Caco-2 (cell line): ENCODE data around the gene CPM. TPM values are rescaled to one million over a fixed set of nuclear protein-coding genes. Genes with fewer than 3 reads are reported as not detected.

Source experiments
- BruUV-seq: library from RNA; stranded (reverse); fragments of 400-500 nt; replicated peaks from 2 replicates; lab custom pipeline; 2021; lab: Mats Ljungman, UMichigan
- CTCF ChIA-PET: fragments of 300-600 bp; sonication (Branson Sonifier 250); formaldehyde crosslinking; loops from one replicate; lab custom pipeline; 2022; ENCODE audit warnings: antibody characterized with exemption; lab: Charles Lee
- POLR2A ChIA-PET: fragments of 300-600 bp; sonication (Branson Sonifier 250); formaldehyde crosslinking; loops from one replicate; lab custom pipeline; 2022; ENCODE audit warnings: antibody characterized with exemption; lab: Charles Lee
- DNase-seq, 2 experiments: peaks; one replicate each; pipeline versions ENCODE4 v3.0.0 to v3.0.0-alpha.2; 2020 to 2022
- H3K27me3 ChIP-seq: replicated peaks from 2 replicates; pipeline ENCODE4 v1.6.0; 2011; ENCODE audit warnings: low read length; ENCODE audit not compliant: control insufficient read depth, insufficient read depth
- H3K36me3 ChIP-seq: 2 replicates; pipeline ENCODE4 v1.5.1; 2011; ENCODE audit warnings: low read length; ENCODE audit not compliant: control insufficient read depth, insufficient read depth
- H3K4me1 ChIP-seq: fragments of 250-450 bp; sonication (Bioruptor Pico); 2 replicates; pipeline ENCODE4 v1.5.1; 2020; ENCODE audit warnings: mild to moderate bottlenecking
- H3K4me3 ChIP-seq: 2 replicates; pipeline ENCODE4 v1.5.1; 2011; ENCODE audit warnings: low read depth, mild to moderate bottlenecking, control low read depth, low read length
- H3K9me3 ChIP-seq: fragments of 250-450 bp; sonication (Bioruptor Pico); 2 replicates; pipeline ENCODE4 v1.5.1; 2020; ENCODE audit warnings: mild to moderate bottlenecking, moderate library complexity
- H3K27ac Mint-ChIP-seq: one replicate; pipeline ENCODE4 v1.8.0; 2022; ENCODE audit warnings: mixed read lengths; ENCODE audit not compliant: unreplicated experiment
- H3K27me3 Mint-ChIP-seq: one replicate; pipeline ENCODE4 v1.8.0; 2022; ENCODE audit warnings: mixed read lengths; ENCODE audit not compliant: insufficient read depth, unreplicated experiment
- H3K36me3 Mint-ChIP-seq: one replicate; pipeline ENCODE4 v1.8.0; 2022; ENCODE audit warnings: mild to moderate bottlenecking, mixed read lengths; ENCODE audit not compliant: insufficient read depth, unreplicated experiment
- H3K4me1 Mint-ChIP-seq: one replicate; pipeline ENCODE4 v1.8.0; 2022; ENCODE audit warnings: low read depth, mixed read lengths; ENCODE audit not compliant: unreplicated experiment
- H3K4me3 Mint-ChIP-seq: one replicate; pipeline ENCODE4 v1.8.0; 2022; ENCODE audit warnings: mild to moderate bottlenecking, moderate library complexity, mixed read lengths; ENCODE audit not compliant: unreplicated experiment
- H3K9me3 Mint-ChIP-seq: one replicate; pipeline ENCODE4 v1.8.0; 2022; ENCODE audit warnings: mixed read lengths; ENCODE audit not compliant: unreplicated experiment
- intact Hi-C: fragments of 100-400 bp; cut with micrococcal nuclease; formaldehyde crosslinking; loops from one replicate; pipeline ENCODE4 v1.10.0; 2022; ENCODE audit not compliant: unreplicated experiment
- total RNA-seq: library from RNA; stranded (reverse); gene quantifications from 2 replicates; pipeline ENCODE4 v1.2.3, GENCODE V29; 2022
- TF ChIP-seq, protein P1 (sequence below), 2 experiments: fragments of 200-600 bp in 1 of 2; IDR thresholded peaks; 1 replicate in 1 of 2; 2 replicates in 1 of 2; pipeline versions ENCODE4 v1.5.1 to v1.8.0; 2011 to 2022; ENCODE audit warnings: antibody characterized with exemption in 1 of 2, control low read depth in 1 of 2, inconsistent platforms in 1 of 2, low read depth in 1 of 2, low read length in 1 of 2, mild to moderate bottlenecking in 1 of 2, moderate library complexity in 1 of 2; ENCODE audit not compliant: insufficient read depth in 1 of 2, severe bottlenecking in 1 of 2, unreplicated experiment in 1 of 2

Gene CPM
- total RNA-seq, 1 experiment from 2014 or later = 8.2 TPM

DNA sequence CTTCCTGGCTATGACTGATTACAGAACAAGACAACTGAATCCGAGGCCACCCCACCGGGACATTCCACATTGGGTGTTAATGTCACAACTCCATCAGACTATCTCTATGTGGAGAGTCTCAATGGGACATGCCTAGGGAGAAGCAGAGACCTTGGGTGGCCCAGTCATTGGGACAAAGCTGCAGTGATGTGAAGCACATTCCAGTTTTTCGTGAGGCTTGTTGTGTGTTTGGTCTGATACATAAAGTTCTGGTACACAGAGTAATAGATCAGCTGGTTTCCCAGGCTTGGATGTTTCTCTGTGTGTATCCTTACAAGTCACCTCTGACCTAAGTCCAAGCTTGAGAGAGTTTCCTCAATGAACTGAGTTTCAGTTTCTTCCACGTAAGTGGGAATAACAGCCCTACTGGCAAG lies 42.3 kb downstream of the CPM start:
- TF ChIP-seq, protein P1, sequence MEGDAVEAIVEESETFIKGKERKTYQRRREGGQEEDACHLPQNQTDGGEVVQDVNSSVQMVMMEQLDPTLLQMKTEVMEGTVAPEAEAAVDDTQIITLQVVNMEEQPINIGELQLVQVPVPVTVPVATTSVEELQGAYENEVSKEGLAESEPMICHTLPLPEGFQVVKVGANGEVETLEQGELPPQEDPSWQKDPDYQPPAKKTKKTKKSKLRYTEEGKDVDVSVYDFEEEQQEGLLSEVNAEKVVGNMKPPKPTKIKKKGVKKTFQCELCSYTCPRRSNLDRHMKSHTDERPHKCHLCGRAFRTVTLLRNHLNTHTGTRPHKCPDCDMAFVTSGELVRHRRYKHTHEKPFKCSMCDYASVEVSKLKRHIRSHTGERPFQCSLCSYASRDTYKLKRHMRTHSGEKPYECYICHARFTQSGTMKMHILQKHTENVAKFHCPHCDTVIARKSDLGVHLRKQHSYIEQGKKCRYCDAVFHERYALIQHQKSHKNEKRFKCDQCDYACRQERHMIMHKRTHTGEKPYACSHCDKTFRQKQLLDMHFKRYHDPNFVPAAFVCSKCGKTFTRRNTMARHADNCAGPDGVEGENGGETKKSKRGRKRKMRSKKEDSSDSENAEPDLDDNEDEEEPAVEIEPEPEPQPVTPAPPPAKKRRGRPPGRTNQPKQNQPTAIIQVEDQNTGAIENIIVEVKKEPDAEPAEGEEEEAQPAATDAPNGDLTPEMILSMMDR (IDR thresholded peaks at IDR 0.05; ENCODE audit: insufficient read depth in 1 of 2, low read depth in 1 of 2, low read length in 1 of 2, severe bottlenecking in 1 of 2, unreplicated experiment in 1 of 2) = no peak
- Histone ChIP-seq H3K4me3 (no peak overlapping the region), H3K9me3 (no peaks in the 10 kb centered on the region), H3K4me1 (no peaks in the 10 kb centered on the region), H3K27me3 (no peaks in the 10 kb centered on the region), H3K36me3 (no peaks in the 10 kb centered on the region)
- H3K9me3 Mint-ChIP-seq = no peaks in the 10 kb centered on the region
- no peak overlapping the region for H3K27ac Mint-ChIP-seq
- intact Hi-C loops = no loop called here
- BruUV-seq = no TSS peak
- ChIA-PET CTCF (no interaction called here), POLR2A (no interaction called here)
- no peaks in the 10 kb centered on the region for H3K27me3 Mint-ChIP-seq
- no peaks in the 10 kb centered on the region for H3K36me3 Mint-ChIP-seq
- peaks cover 6% of the 10 kb centered on the region for H3K4me1 Mint-ChIP-seq
- DNase-seq = no peak
- H3K4me3 Mint-ChIP-seq = no peak overlapping the region

DNA sequence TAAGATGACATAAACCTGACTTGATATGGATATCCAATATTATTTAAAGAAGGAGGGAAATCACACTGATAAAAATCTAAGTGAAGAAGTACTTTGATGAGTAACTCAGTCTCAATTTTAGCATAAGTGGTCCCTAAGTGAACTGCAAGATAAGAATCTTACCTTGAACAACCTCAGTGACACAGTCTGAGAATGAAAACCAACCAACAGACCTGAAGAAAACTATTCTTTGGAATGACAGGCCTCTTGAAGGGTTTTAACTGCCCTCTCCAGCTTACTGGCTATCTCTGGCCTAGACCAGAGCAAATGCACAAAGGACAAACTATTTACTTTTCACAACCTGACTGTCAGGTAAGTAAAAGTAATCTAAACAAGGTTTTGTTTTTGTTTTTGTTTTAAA lies 44.7 kb downstream of the CPM start:
- Mint-ChIP-seq H3K36me3 (no peaks in the 10 kb centered on the region), H3K27me3 (no peaks in the 10 kb centered on the region), H3K4me1 (peaks cover 6% of the 10 kb centered on the region), H3K4me3 (no peak overlapping the region), H3K27ac (no peak overlapping the region), H3K9me3 (no peaks in the 10 kb centered on the region)
- Histone ChIP-seq H3K36me3 (no peaks in the 10 kb centered on the region), H3K4me3 (no peak overlapping the region), H3K27me3 (no peaks in the 10 kb centered on the region), H3K9me3 (no peaks in the 10 kb centered on the region), H3K4me1 (no peaks in the 10 kb centered on the region)
- intact Hi-C loops = no loop called here
- CTCF ChIA-PET = no interaction called here
- no TSS peak for BruUV-seq
- no peak for DNase-seq
- TF ChIP-seq, protein P1 (IDR thresholded peaks at IDR 0.05; ENCODE audit: insufficient read depth in 1 of 2, low read depth in 1 of 2, low read length in 1 of 2, severe bottlenecking in 1 of 2, unreplicated experiment in 1 of 2) = no peak
- POLR2A ChIA-PET = no interaction called here

DNA sequence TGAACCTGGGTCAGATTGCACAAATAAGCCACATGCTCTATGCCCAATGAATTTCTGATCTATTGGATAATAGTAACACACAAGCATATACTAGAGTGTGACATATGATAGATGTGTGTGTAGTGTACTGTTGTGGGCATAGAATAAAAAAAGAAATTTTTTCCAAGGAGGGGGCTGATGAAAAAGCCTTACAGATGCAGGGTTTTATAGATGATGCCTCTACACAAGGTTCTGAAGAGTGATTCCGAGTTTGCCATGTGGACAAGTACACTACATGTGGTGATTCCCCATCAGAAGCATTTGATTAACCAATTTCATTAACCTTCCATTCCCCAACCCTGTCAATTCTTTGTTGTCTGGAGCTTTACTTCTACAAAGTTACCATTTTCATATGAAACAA lies 45.3 kb downstream of the CPM start:
- intact Hi-C loops = no loop called here
- Mint-ChIP-seq H3K36me3 (no peaks in the 10 kb centered on the region), H3K27ac (no peak overlapping the region), H3K27me3 (no peaks in the 10 kb centered on the region), H3K4me3 (no peak overlapping the region), H3K4me1 (peaks cover 6% of the 10 kb centered on the region), H3K9me3 (no peaks in the 10 kb centered on the region)
- H3K36me3 ChIP-seq = no peaks in the 10 kb centered on the region
- TF ChIP-seq, protein P1 (IDR thresholded peaks at IDR 0.05; ENCODE audit: insufficient read depth in 1 of 2, low read depth in 1 of 2, low read length in 1 of 2, severe bottlenecking in 1 of 2, unreplicated experiment in 1 of 2) = no peak
- no peaks in the 10 kb centered on the region for H3K9me3 ChIP-seq
- POLR2A ChIA-PET = no interaction called here
- CTCF ChIA-PET = no interaction called here
- no peaks in the 10 kb centered on the region for H3K4me1 ChIP-seq
- no peaks in the 10 kb centered on the region for H3K27me3 ChIP-seq
- H3K4me3 ChIP-seq = no peak overlapping the region
- no peak for DNase-seq
- no TSS peak for BruUV-seq
